NCI-H1436 (cell line): Measurements from ENCODE around the gene GLA.

ENCODE experiments used
- DNase-seq: peaks from one replicate; lab custom pipeline; 2025; lab: John Stamatoyannopoulos, UW

GLA gene

DNA sequence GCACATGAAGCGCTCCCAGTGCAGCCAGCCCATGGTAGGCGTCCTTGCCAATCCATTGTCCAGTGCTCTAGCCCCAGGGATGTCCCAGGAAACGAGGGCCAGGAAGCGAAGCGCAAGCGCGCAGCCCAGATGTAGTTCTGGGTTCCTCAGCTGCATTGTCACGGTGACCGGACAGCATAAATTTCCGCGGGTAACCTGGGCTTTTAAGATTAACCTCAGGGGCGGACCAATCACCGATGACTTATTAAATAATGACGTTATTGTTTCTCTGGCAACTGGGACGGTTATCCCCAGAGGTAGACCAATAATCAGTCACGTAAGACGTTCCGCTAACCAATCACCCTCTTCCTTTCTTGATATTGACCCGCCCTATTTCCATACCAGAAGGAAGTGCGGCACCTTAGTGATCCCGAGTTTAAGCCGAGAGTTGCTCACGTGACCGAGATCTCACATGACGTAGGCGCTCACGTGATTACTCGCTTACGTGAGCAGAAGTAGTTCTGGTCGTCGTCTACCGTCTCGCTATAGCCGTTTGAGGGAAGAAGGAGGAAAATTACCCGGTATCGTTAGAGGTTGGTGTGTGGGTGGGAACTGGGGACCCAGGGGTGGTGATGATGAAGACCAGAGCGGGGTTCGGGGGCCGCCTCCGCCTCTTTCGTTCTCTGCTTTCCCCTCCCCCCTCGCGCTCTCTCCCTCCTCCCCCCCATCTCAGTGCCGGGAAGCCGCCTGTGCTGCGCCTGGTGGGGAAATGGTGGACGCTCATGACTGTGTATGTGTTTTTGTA is at the start of gene GLA, which contains the start of gene HNRNPH2:
GLA (minus strand) TSS at position 178 of the 784 bp plus-strand sequence; CDS start at position 156, 22 bp downstream.
HNRNPH2 (plus strand) TSS at position 475 of the 784 bp plus-strand sequence. CDS start 3,767 bp downstream, outside the sequence.
- peak; percentile 99 for DNase-seq

DNA sequence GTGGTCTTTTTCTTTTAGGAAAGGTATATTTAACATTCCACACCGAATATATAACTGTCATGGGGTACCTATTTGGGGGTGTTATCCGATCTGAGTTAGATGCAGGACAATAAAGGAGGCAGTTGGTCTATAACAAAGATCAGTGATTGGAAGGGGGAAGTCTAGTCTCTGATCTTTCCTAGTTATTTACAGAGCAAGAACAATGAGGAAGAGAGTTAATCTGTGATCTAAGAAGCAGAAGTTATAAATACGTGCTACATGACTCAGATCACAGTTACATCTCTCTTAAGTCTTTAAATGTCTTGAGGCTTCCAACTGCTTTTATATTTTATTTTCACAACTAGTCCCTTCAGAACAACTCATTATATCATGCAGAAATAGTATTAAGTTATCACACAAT is 44.3 kb upstream of the GLA start:
- DNase-seq, result no peak

DNA sequence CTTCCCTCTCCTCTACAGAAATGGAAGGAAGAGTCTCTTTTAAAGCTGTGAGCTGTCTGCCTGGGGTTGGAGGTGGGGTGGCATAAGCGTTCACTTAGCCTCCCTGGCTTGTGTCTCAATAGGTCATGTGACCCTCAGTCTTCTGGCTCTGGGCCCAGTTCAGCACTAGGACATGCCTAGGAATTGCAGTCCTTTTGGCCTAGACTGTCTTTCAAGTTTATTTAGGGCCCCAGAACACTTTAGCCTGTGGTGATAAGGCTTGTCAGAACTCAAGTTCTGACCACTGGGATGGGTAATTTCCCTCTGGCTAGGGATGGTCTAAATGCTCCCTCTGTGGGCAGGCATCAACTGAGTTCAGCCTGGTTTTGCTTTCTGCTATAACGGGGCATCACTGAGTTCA is 43.2 kb upstream of the GLA start:
- no peak for DNase-seq

DNA sequence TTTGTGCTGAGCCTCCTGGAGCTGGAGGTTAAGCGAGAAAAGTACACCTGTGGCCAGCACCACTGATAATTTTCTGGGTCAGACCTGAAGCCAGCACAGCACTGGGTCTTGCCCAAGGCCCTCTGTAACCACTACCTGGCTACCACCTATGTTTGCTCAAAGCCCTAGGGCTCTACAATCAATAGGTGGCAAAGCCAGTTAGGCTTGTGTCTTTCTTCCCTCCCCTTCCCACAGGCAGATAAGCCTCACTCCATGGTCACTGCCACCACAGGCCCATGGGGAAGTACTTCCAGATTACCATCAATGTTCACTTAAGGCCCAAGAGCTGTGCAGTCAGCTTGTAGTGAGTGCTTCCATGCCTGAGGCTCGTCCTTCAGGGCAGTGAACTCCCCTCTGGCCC is 42.4 kb upstream of the GLA start:
- no peak for DNase-seq

DNA sequence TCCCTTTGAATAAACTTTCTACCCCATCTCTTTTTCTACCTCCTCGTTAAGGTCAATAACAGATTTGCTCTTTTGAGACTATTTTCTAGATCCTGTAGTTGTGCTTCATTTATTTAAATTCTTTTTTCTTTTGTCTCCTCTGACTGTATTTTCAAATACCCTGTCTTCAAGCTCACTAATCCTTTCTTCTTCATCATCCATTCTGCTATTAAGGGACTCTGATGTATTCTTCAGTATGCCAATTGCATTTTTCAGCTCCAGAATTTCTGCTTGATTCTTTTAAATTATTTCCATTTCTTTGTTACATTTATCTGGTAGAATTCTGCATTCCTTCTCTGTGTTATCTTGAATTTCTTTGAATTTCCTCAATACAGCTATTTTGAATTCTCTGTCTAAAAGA is 41.6 kb upstream of the GLA start:
- no peak for DNase-seq

DNA sequence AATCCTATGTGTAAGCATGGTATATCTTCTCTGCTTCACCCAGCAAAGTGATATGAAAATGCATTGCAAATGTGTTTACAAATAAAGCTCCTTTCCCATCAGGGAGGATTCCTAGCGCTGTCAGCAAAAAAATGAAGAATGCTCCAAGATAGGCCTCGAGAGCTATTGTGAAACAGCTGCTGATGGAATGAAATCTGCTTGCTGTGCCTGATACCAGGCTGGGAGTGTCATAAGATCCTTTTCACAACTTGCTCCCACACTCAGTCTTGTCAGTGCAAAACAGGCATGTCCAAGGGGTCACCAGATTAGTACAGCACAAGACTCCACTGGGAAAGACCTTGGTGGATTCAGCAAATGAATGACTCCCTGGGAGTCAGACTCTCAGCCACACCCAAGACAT is 34.4 kb upstream of the GLA start:
- no peak for DNase-seq

DNA sequence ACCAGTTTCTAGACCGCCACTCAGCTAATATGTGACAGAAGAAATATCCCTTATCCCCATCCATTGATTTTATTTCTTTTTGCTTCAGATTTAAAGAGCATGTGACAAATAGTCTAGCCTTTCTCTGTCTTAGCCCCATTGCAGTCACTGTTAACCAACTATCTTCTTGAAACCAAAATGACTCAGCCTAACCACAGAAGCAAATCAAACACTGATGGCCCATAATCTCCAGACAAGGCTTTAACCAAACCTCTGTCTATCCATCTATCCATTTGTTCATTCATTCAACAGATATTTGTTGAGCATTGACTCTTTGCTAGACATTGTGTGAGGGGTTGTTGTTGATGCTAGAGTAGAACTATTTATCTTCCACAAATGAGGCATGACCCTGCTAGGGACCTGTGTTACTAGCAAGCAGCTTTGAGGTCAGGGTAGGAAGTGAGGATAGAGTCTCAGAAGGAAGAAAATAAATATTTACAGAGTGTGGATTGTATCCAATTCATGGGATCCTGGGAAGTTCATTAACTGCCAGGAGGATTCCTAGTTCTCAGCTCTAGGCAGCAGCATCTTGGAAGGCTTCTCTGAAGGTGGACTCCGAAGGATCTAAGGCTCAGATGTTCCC is 22.8 kb upstream of the GLA start:
- DNase-seq, result no peak

DNA sequence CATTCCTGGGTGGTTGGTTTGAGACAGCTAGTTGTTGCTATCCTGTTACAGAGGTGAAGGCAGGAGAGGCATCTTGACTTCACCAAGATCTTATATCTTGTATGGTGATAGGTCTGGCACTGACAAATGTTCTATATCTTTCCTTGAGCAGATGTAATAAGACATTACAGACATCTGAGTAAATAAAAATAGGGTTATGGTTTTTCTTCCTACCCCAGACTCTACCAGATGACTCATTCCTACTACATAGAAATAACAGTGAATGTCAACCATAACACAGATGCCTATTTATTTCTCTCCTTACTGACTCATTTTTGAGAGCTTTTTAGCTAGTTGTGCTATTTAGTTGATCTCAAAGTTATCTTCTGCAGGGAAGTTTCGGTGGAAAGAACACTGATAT is 22.2 kb upstream of the GLA start:
- DNase-seq, result no peak

DNA sequence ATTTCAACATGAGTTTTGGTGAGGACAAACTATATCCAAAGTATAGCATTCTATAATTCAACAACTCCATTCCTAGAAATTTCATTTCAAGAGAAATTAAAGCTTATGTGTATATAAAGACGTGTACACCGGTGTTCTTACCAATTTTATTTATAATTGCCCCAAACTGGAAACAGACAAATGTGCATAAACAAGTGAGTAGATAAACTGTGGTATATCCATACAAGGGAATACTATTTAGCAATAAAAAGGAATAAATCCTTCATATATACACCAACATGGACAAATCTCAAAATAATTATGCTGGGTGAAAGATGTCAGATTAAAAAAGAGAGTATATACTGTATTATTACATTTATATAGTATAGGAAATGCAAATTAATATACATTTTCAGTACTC is 20.2 kb upstream of the GLA start:
- DNase-seq, result no peak

DNA sequence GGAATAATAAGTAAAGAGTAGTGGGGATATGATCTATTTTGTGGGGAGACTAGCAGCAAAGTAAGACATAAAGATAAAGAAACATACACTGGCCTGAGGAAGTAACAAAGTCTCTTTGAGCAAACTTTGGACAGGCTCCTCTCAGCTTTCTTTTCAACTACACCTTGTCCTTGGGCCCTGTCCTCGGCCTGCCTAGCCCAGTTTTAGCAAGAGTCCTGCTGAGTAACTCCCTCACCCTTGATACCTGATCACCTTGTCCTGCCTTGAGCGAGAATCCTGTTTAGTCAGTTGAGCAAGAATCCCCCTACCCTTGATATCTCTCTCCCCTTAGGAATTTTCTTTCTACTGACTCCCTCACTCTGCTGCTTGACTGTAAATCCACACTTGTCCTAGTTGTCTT is 11.8 kb upstream of the GLA start:
- DNase-seq, result no peak

DNA sequence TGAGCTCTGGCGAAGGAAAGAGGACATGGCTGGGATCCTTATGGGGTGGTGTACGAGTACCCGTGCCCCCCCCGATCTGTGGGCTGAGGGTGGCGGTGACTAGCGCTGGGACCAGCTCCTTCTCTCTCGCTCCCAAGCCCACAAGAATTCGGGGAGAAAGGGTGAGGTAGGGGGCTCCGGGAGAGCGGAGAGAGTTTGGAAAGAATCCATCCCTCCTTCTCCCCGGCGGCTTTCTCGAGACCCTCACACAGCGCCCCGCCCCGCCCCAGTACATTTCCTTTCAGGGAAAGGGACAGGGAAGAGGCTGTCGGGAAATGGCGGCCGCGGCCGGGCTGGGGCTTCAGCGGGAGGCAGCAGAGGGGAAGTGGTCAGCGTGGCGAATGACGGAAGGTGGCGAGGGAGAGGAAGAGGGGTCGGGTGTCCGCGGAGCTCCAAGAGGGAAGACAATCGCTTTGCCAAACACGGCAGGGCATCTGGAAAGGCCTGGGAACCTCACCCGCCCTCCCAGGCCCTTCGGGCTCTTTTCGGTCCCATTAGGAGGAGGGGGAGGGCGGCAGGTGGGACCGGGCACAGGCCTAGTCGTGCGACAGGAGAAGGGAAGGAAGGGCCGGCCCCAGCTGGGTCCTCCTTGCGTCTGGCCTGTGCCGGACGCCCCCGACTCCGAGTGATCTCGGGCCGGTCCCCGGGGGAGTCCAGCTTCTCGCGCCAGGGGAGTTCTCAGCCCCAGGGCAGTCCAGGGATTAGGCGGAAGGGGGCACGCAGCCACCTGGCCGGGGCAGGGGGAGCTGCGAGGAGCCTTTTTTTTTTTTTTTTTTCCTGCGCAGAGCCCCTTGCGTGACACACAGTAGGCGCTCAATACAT is 10.5 kb upstream of the GLA start:
- peak; percentile 32 for DNase-seq

DNA sequence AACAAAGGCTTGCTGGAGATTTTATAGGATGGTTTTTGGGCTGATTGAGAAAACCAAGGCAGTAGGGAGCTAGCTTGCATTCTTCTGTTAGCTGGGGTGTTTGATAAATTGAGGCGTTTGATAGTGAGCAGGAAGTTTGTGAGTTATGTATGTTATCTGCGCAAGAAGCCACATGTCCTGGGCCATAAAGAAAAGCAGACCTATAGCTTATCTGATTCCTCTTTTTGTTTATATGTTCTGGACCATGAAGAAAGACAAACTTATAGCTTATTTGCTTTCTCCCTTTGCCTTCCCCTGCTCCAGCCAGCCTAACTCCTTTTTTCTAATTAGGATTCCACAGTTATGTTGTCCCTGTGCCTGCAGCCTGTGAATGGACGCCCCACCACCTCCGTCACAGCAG is 9.5 kb upstream of the GLA start:
- no peak for DNase-seq

DNA sequence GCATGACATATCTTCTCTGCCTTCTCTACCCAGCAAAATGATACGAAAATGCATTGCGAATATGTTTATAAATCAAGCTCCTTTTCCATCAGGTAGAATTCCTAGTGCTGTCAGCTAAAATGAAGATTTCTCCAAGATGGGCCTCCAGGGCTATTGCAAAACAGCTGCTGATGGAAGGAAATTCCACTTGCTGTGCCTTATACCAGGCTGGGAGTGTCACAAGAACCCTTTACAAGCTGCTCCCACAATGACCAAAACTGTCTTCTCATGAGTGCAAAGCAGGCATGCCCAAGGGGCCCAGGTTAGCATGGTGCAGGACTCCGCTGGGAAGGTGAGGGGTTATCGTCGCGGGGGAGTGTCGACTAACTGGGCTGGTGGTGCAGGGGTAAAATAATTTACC is 9.0 kb upstream of the GLA start:
- no peak for DNase-seq

DNA sequence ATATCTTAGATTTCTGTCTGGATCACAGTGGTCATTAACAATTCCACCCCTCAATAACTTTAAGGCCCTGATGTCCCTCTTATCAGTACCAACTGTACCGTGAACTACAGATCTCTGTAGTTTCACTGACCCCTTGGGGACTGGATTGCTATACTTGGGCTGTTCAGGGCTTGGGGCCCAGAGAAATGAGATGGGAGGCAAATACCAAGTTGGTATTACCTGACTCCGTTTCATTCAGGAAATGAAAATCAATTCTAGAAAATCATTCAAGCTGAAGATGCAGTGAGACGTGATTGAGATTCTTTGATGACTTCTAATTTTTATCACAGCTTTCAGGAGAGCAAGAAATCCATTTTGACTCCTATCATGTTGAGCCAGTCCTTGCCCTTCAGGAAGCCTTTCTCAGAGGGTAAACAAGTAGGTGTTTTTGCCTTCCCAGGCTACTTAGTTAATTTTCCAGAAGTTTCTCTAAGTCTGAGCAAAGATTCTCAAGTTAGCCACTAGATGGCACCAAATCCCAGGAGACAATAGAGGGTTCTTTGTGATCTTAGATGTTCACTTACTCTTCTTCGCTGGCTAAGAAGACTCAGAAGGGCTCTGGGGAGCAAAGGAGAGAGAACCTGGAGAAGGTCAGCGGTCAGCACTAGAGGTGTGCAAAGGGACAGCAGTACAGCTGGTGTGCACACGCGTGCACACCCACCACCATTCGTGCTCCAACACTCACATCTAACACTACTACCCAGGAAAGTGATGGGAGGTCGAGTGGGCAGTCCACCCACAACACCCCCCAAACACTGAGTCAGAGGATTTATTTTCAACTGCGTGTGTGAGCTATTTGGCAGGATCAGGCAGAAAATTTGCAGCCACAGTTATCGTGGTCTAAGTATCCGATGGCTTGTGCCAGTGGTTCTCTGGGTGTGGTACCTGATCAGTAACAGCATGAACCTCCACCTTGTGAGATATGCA is 7.7 kb upstream of the GLA start:
- DNase-seq, result peak; percentile 72

DNA sequence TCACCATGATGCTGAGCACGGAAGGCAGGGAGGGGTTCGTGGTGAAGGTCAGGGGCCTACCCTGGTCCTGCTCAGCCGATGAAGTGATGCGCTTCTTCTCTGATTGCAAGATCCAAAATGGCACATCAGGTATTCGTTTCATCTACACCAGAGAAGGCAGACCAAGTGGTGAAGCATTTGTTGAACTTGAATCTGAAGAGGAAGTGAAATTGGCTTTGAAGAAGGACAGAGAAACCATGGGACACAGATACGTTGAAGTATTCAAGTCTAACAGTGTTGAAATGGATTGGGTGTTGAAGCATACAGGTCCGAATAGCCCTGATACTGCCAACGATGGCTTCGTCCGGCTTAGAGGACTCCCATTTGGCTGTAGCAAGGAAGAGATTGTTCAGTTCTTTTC is 4.3 kb upstream of the GLA start:
- no peak for DNase-seq

DNA sequence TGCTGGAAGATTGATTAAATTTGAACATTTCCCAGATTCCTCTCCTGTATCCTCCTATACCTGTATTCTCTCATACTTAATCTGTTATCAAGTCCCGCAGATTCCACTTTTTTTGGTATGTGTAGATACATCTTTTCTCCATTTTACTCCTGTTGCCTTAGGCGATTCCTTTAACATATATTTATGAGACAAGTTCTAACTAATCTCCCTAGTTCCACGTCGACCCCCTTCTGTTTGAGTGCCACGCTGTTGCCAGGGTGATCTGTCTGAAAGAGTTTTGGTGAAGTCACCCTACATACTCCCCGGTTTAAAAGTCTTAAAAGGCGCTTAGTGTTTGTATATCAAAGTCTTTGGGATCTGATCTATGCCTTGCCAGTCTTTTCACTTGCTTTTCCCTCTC is 2.7 kb upstream of the GLA start:
- no peak for DNase-seq

DNA sequence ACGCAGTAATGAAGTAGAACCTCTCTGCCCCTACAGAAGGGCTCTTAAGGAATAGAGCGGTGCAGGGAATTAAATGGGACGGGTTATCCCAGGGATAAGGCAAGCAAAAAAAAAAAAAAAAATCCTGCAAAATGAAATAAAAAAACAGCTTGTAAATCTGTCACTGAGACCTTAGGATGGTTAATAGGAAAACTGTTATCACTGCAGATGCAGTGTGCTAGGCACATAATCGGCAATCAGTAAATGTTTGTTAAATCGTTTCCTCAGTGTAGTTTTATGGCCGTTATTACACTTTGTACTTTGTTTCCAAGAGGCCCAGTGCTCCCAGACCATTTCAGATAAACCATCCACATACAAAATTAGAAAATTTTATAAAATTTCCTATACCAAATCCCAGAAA is 1.3 kb upstream of the GLA start:
- no peak for DNase-seq

DNA sequence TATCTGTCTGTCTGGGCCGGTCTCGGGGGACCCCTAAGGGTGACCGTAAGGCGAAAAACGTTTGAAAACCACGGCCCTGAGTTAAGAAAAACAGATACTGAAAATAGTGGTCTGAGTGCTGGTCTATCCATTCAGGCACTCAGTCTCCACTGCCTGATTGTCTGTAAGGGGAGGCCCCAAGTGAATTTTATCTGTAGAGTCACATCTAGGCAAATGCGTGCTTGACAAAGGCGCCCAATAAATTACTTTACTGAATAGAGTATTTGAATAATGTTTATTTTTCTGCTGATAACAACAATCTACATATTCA is 762 bp upstream of the GLA start:
- no peak for DNase-seq

DNA sequence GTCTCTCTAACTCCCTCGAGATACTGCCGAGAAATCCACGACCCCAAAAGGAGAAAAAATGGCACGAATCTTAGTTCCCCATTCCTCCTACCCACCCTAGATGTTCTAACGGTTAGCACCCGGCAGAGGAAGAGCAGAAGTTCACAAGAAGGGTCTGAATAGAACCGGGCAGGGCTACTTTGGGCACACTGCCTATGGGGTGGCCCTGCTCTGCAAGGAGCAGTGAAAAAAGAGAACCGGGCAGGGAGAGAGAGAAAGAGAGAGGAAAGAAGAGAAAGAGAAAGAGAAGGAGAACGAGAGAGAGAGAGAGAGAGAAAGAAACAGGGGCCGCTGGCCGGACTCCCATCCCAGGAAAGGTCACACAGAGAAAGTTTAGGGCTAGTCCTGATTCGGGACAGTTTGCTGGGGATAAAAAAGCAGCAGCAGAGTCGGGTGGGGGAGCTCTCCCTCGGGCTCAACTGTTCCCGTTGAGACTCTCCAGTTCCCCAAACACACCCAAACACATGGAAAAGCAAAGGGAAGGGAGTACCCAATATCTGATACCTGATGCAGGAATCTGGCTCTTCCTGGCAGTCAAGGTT is 468 bp downstream of the GLA start:
- DNase-seq, result no peak

DNA sequence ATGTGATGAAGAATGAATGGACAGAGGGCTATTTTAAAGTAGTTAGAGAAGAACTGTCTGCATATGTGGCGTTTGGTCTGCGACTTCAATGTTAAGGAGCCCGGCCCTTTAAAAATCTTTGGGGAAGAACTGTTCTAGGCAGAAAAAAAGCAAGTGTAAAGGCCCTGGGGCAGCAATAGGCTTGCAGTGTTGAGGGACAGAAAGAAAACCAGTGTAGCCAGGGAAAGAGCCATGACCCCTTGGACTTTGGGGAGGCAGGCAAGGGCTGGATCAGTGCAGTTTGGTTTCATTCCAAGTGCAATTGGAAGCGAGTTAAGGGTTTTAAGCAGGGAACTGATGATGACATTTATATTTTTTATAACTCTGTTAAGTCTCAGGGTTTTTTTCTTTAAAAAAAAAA is 7.9 kb downstream of the GLA start:
- DNase-seq, result no peak

DNA sequence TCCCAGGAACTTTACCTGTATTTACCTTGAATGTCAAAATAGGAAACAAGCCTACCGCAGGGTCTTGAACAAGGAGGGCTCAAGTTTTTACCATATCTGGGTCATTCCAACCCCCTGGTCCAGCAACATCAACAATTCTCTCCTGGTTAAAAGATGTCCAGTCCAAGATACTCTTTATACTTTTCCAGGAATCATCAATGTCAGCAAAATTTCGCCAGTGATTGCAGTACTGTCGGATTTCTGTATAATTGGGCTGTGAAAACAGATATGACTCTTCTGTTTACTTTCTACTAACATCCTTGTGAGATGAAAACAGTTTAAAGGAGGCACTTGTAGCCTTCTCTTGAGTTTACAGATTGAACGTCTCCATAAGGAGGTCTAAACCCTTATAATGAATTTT is 9.0 kb downstream of the GLA start:
- DNase-seq, result no peak

DNA sequence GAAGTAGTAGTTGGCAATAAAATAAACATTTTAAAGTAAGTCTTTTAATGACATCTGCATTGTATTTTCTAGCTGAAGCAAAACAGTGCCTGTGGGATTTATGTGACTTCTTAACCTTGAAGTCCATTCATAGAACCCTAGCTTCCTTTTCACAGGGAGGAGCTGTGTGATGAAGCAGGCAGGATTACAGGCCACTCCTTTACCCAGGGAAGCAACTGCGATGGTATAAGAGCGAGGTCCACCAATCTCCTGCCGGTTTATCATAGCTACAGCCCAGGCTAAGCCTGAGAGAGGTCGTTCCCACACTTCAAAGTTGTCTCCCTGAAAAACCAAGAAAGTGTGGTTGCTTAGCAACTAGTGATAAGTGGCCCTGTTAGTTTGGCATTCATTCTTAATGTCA is 9.9 kb downstream of the GLA start:
- DNase-seq, result no peak
